WERI-Rb-1 (cell line): ENCODE data around the gene TRPM3.

Experiments used
- DNase-seq: peaks from one replicate; pipeline ENCODE4 v3.0.0-alpha.2; 2020
- H3K27ac ChIP-seq: fragments of 250-450 bp; sonication (Bioruptor Pico); 2 replicates; pipeline ENCODE4 v1.5.1; 2020; ENCODE audit warnings: mild to moderate bottlenecking, moderate library complexity
- H3K27me3 ChIP-seq: fragments of 250-450 bp; sonication (Bioruptor Pico); 2 replicates; pipeline ENCODE4 v1.5.1; 2021; ENCODE audit warnings: mild to moderate bottlenecking, low read depth, moderate library complexity; ENCODE audit not compliant: insufficient read depth, severe bottlenecking
- H3K36me3 ChIP-seq: fragments of 250-450 bp; sonication (Bioruptor Pico); 2 replicates; pipeline ENCODE4 v1.5.1; 2020; ENCODE audit warnings: mild to moderate bottlenecking, moderate library complexity
- H3K4me3 ChIP-seq: 2 replicates; pipeline ENCODE4 v1.5.1; 2011; ENCODE audit warnings: low read depth, mild to moderate bottlenecking, control low read depth, low read length
- H3K9me3 ChIP-seq: fragments of 250-450 bp; sonication (Bioruptor Pico); 2 replicates; pipeline ENCODE4 v1.5.1; 2021; ENCODE audit warnings: mild to moderate bottlenecking, moderate library complexity; ENCODE audit not compliant: severe bottlenecking
- TF ChIP-seq, protein P1 (sequence below): IDR thresholded peaks from 2 replicates; pipeline ENCODE4 v1.5.1; 2011; ENCODE audit warnings: low read depth, mild to moderate bottlenecking, control low read depth, inconsistent platforms, low read length

Gene TRPM3

DNA sequence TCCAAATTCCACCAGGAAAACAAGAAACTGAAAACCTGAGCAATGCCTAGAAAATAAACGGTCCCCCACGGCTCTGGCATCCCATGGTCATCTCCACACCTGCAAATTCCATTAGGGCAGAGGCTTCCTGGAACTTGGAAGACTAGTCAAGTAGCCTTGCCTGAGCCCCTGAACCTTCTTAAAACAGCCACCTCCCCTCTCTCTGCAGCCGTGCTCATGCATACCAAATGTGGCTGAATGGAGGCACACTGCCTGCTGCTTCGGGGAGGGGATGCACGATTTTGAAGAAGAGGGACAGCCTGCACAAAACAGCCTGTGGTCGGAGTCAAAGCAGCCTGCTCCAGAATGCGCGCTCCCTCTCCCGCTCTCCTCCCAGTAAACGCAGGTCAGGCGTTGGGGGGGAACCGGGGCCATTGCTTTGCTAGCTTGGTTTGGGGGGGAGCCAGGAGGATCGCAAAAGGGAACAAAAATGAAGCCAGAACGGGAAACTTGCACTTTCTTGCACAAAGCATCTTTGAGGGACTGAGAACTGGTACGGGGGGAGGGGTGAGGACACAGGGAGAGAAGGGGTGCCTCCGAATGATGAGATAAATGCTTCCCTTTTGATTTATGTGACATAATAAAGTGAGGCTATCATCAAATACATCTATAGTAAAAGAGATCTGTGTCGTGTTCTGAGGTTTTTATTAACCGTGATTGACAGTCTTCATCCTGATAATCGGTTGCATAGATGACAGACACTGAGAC, at the start of gene TRPM3:
Gene TRPM3, minus strand, starts transcription at position 347 of the 747 bp plus-strand sequence. Its CDS starts 267 bp downstream, at position 80.
- no peak for DNase-seq
- Histone ChIP-seq H3K27ac (no peak within 1 kb of the TSS), H3K36me3 (no peaks in the 10 kb centered on the region), H3K27me3 (no peaks in the 10 kb centered on the region), H3K9me3 (no peaks in the 10 kb centered on the region), H3K4me3 (no peak within 1 kb of the TSS)
- TF ChIP-seq, protein P1, sequence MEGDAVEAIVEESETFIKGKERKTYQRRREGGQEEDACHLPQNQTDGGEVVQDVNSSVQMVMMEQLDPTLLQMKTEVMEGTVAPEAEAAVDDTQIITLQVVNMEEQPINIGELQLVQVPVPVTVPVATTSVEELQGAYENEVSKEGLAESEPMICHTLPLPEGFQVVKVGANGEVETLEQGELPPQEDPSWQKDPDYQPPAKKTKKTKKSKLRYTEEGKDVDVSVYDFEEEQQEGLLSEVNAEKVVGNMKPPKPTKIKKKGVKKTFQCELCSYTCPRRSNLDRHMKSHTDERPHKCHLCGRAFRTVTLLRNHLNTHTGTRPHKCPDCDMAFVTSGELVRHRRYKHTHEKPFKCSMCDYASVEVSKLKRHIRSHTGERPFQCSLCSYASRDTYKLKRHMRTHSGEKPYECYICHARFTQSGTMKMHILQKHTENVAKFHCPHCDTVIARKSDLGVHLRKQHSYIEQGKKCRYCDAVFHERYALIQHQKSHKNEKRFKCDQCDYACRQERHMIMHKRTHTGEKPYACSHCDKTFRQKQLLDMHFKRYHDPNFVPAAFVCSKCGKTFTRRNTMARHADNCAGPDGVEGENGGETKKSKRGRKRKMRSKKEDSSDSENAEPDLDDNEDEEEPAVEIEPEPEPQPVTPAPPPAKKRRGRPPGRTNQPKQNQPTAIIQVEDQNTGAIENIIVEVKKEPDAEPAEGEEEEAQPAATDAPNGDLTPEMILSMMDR: no peak

DNA sequence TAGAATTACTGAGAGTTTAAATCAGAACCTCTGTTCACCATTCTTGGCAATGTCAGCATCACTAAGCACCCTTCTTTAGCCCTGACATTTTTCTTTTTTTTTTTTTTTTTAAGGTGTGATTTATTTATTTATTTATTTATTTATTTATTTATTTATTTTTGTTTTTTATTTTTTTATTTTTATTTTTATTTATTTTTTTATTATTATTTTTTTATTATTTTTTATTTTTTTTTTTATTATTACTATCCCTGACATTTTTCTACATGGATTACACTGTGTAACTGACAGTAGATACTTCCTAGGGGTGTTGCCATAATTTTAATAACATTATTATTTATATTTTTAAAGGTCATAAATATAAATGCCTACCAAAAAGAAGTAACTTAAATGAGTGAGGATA, 47.0 kb upstream of the TRPM3 start:
- Histone ChIP-seq H3K36me3 (no peaks in the 10 kb centered on the region), H3K27ac (no peak overlapping the region), H3K9me3 (peaks cover 4% of the 10 kb centered on the region), H3K4me3 (no peak overlapping the region), H3K27me3 (no peaks in the 10 kb centered on the region)
- no peak for DNase-seq
- TF ChIP-seq, protein P1: no peak

DNA sequence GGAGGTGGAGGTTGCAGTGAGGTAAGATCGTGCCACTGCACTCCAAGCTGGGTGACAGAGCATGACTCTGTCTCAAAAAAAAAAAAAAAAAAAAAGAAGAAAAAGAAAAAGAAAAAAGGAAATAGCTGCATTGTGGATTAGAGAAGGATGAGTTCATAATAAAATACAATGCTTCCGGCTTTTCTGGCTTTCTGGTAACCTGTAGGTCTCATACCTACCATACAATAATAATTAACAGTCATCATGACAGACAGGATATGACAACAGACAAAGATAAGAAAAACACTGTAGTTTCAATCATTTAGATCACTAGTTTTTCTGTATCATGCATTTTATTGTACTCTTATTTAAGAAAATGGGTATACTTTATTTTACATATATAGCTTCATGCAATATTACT, 40.7 kb upstream of the TRPM3 start:
- Histone ChIP-seq H3K4me3 (no peak overlapping the region), H3K9me3 (no peaks in the 10 kb centered on the region), H3K27me3 (no peaks in the 10 kb centered on the region), H3K27ac (no peak overlapping the region), H3K36me3 (no peaks in the 10 kb centered on the region)
- TF ChIP-seq, protein P1: no peak
- no peak for DNase-seq

DNA sequence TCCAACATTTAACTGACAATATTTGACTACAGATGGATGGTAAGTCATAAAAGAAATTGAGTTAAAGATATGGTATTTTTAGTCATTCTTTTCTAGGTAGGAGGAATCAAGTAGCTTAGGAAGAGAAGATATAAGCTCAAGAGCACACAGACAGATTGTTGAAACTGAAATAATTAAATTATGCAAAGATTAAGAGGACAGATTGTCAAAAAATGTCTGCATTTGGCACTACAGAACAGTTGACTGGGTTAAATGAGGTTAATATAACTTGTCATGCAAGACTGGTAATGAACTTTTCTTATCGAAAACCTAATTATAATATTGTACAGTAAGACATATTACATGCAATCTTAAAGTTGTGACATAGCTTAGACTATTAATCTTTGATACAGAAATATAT, 36.3 kb upstream of the TRPM3 start:
- Histone ChIP-seq H3K36me3 (no peaks in the 10 kb centered on the region), H3K4me3 (no peak overlapping the region), H3K27ac (no peak overlapping the region), H3K9me3 (no peaks in the 10 kb centered on the region), H3K27me3 (no peaks in the 10 kb centered on the region)
- DNase-seq: no peak
- TF ChIP-seq, protein P1: no peak

DNA sequence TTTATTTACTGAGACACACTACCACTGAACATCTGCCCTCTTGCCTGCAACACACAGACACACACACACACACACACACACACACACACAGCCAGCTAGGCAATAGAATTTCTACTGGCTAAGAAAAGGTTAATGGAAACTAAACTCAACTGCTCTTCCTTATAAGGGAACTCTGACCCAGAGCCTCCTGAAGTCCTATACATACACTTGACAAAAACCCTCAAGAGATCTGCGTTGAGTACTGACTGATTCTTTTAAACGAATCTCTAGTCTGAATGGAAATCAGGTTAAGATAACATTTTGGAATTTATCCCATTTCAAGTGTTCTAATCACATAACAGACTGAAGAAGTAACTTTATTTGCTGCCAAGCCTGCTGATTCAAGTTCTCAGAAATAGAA, 25.9 kb upstream of the TRPM3 start:
- DNase-seq: no peak
- TF ChIP-seq, protein P1: no peak

DNA sequence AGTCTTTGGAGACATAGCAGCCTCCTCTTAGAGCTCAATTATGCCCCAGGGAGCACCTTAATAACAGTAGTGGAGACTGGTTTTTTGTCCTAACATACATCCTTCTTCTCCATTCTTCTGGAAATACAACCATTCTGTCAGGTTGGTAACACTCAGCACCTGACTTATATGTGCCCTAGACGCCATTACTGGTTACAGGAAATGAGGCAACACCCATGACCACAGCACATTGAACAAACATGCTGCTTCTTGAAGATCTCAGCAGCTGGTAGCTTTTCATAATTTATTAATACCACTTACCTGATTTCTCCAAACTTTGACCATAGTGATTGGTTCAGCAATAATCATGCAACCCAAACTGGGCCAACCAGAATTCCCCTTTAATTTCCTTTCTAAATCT, 25.1 kb upstream of the TRPM3 start:
- Histone ChIP-seq H3K27ac (no peak overlapping the region), H3K4me3 (no peak overlapping the region), H3K9me3 (peaks cover 3% of the 10 kb centered on the region), H3K36me3 (no peaks in the 10 kb centered on the region), H3K27me3 (no peaks in the 10 kb centered on the region)
- DNase-seq: no peak
- TF ChIP-seq, protein P1: no peak

More for the DNA sequence above, 25.9 kb upstream of the TRPM3 start:
- Histone ChIP-seq H3K27ac (no peak overlapping the region), H3K36me3 (no peaks in the 10 kb centered on the region), H3K27me3 (no peaks in the 10 kb centered on the region), H3K4me3 (no peak overlapping the region), H3K9me3 (peaks cover 3% of the 10 kb centered on the region)
